Thoracic aorta (tissue), 2 donors: ENCODE measurements around the gene SPRY4. TPM values are rescaled to one million over a fixed set of nuclear protein-coding genes. Genes with fewer than 3 reads are reported as not detected.

Source experiments
- ATAC-seq: fragments of 150-250 bp; one replicate; pipeline ENCODE4 v1.8.0; 2017; ENCODE audit warnings: low read depth; ENCODE audit not compliant: insufficient number of reproducible peaks, low FRiP score
- DNase-seq: peaks from one replicate; pipeline ENCODE4 v3.0.0-alpha.2; 2020; ENCODE audit warnings: low spot score
- H3K27ac ChIP-seq, 2 donors: fragments of 200-600 bp; sonication (generic); 1 replicate in 1 of 2; 2 replicates in 1 of 2; pipeline ENCODE4 v1.5.1; 2016; ENCODE audit warnings: mild to moderate bottlenecking in 2 of 2, moderate library complexity in 2 of 2
- H3K27me3 ChIP-seq: fragments of 200-600 bp; sonication (generic); replicated peaks from 2 replicates; pipeline ENCODE4 v1.6.0; 2016; ENCODE audit warnings: mild to moderate bottlenecking; ENCODE audit not compliant: insufficient read depth
- H3K36me3 ChIP-seq: fragments of 200-600 bp; sonication (generic); one replicate; pipeline ENCODE4 v1.5.1; 2016
- H3K4me1 ChIP-seq, 2 donors: fragments of 200-600 bp; sonication (generic); 1 replicate in 1 of 2; 2 replicates in 1 of 2; pipeline versions ENCODE4 v1.5.1 to v1.6.0; 2016; ENCODE audit warnings: low read depth in 2 of 2, mild to moderate bottlenecking in 1 of 2; ENCODE audit not compliant: control insufficient read depth in 1 of 2
- H3K4me3 ChIP-seq: fragments of 200-600 bp; sonication (generic); 2 replicates; pipeline ENCODE4 v1.5.1; 2016; ENCODE audit warnings: mild to moderate bottlenecking
- H3K9me3 ChIP-seq: fragments of 200-600 bp; sonication (generic); 2 replicates; pipeline ENCODE4 v1.5.1; 2016
- CTCF ChIP-seq: fragments of 200-600 bp; sonication (generic); IDR thresholded peaks from one replicate; pipeline ENCODE4 v1.5.1; 2019; ENCODE audit warnings: antibody characterized with exemption
- total RNA-seq, 2 donors: library from RNA; depleted of rRNA; stranded (reverse); fragments of >200 nt; gene quantifications; one replicate each; pipeline versions ENCODE4 v1.1.0 to v1.2.3, GENCODE V29; 2016

The SPRY4 gene
- total RNA-seq, 2 donors from 2014 or later, result 63.4 to 136 TPM

- H3K27ac ChIP-seq, result no peak overlapping the region
- H3K36me3 ChIP-seq, result no peaks in the 10 kb centered on the region
- H3K9me3 ChIP-seq, result no peaks in the 10 kb centered on the region
- ATAC-seq (no peak), DNase-seq (no peak)
- H3K27me3 ChIP-seq, result no peaks in the 10 kb centered on the region
- no peak for TF ChIP-seq CTCF
- H3K4me1 ChIP-seq, result peaks cover 5 to 26% of the 10 kb centered on the region in 2 donors
- H3K4me3 ChIP-seq, result no peak overlapping the region
These were observed 38.7 kb downstream of the SPRY4 start for GRCh38 chr5:142286111-142286510.

- Histone ChIP-seq H3K4me1 (peaks cover 5 to 27% of the 10 kb centered on the region in 2 donors), H3K36me3 (no peaks in the 10 kb centered on the region), H3K4me3 (no peak overlapping the region), H3K9me3 (no peaks in the 10 kb centered on the region), H3K27ac (no peak overlapping the region), H3K27me3 (no peaks in the 10 kb centered on the region)
- DNase-seq (no peak), ATAC-seq (no peak)
- TF ChIP-seq CTCF, result no peak
These were observed 41.5 kb downstream of the SPRY4 start for GRCh38 chr5:142283304-142283703.

- Histone ChIP-seq H3K36me3 (no peaks in the 10 kb centered on the region), H3K4me3 (no peak overlapping the region), H3K27me3 (no peaks in the 10 kb centered on the region), H3K9me3 (no peaks in the 10 kb centered on the region), H3K27ac (no peak overlapping the region), H3K4me1 (peaks cover 0 to 15% of the 10 kb centered on the region in 2 donors)
- DNase-seq (no peak), ATAC-seq (no peak)
- TF ChIP-seq CTCF, result no peak
These were observed 42.9 kb downstream of the SPRY4 start for GRCh38 chr5:142281966-142282365.

GRCh38 chr5:142281008-142281367, 43.8 kb downstream of the SPRY4 start:
- ATAC-seq, result no peak
- Histone ChIP-seq H3K36me3 (no peaks in the 10 kb centered on the region), H3K27ac (peak overlapping the region in 1 of 2 donors; percentile 57), H3K4me1 (peaks cover 0 to 15% of the 10 kb centered on the region in 2 donors), H3K4me3 (no peak overlapping the region), H3K27me3 (no peaks in the 10 kb centered on the region), H3K9me3 (no peaks in the 10 kb centered on the region)
- TF ChIP-seq CTCF, result no peak
- DNase-seq, result no peak

GRCh38 chr5:142280066-142281007, 44.5 kb downstream of the SPRY4 start:
- H3K4me3 ChIP-seq, result no peak overlapping the region
- no peaks in the 10 kb centered on the region for H3K9me3 ChIP-seq
- DNase-seq (peak; percentile 22), ATAC-seq (peak; percentile 48)
- H3K27me3 ChIP-seq, result no peaks in the 10 kb centered on the region
- no peak for TF ChIP-seq CTCF
- H3K4me1 ChIP-seq, result peaks cover 0 to 15% of the 10 kb centered on the region in 2 donors
- no peaks in the 10 kb centered on the region for H3K36me3 ChIP-seq
- peak overlapping the region; percentile 57 to 70 for H3K27ac ChIP-seq
